HepG2 (cell line): ENCODE data around the gene DHX8. TPM values are rescaled to one million over a fixed set of nuclear protein-coding genes. Genes with fewer than 3 reads are reported as not detected.

ENCODE experiments used
- FOXO4 ChIP-seq: sonication (generic); formaldehyde crosslinking; conservative IDR thresholded peaks from 2 replicates; pipeline ENCODE4 v1.8.1; 2023; ENCODE audit warnings: missing genetic modification reagents
- MAFK ChIP-seq, 2 experiments: IDR thresholded peaks in 1 of 2; conservative IDR thresholded peaks in 1 of 2; 2 replicates each; pipeline ENCODE4 v1.6.1; 2011; ENCODE audit warnings: improper control_type of control experiment in 2 of 2, low read length in 2 of 2
- MATR3 ChIP-seq: sonication (generic); formaldehyde crosslinking; IDR thresholded peaks from 2 replicates; pipeline ENCODE4 v1.4.0; 2020; ENCODE audit warnings: missing genetic modification reagents
- MTA1 ChIP-seq: sonication (generic); formaldehyde crosslinking; IDR thresholded peaks from 2 replicates; pipeline ENCODE4 v1.4.0; 2020; ENCODE audit warnings: missing genetic modification reagents, mild to moderate bottlenecking, borderline replicate concordance
- ONECUT2 ChIP-seq: sonication (generic); formaldehyde crosslinking; IDR thresholded peaks from 2 replicates; pipeline ENCODE4 v1.4.0; 2020; ENCODE audit warnings: missing genetic modification reagents
- PLSCR1 ChIP-seq: sonication (generic); formaldehyde crosslinking; IDR thresholded peaks from 2 replicates; pipeline ENCODE4 v1.5.0; 2020; ENCODE audit warnings: missing genetic modification reagents, mild to moderate bottlenecking, borderline replicate concordance
- SIN3A ChIP-seq: IDR thresholded peaks from 2 replicates; pipeline ENCODE4 v1.6.1; 2011; ENCODE audit warnings: low read depth, mild to moderate bottlenecking, control low read depth, low read length, borderline replicate concordance
- ZFP36 ChIP-seq: fragments of 150-350 bp; IDR thresholded peaks from 2 replicates; pipeline ENCODE4 v1.6.1; 2018; ENCODE audit warnings: borderline replicate concordance, low read length, low read depth; ENCODE audit not compliant: partially characterized antibody
- ZFP91 ChIP-seq: sonication (generic); formaldehyde crosslinking; IDR thresholded peaks from 2 replicates; pipeline ENCODE4 v1.9.0; 2022; ENCODE audit warnings: missing genetic modification reagents, mild to moderate bottlenecking, borderline replicate concordance
- ZNF138 ChIP-seq: sonication (generic); formaldehyde crosslinking; IDR thresholded peaks from 2 replicates; pipeline ENCODE4 v1.5.0; 2020; ENCODE audit warnings: mild to moderate bottlenecking, low read depth, missing genetic modification reagents
- ZNF329 ChIP-seq: sonication (generic); formaldehyde crosslinking; IDR thresholded peaks from 2 replicates; pipeline ENCODE4 v1.9.0; 2021; ENCODE audit warnings: low read depth, mild to moderate bottlenecking, missing genetic modification reagents
- ZNF615 ChIP-seq: sonication (generic); formaldehyde crosslinking; IDR thresholded peaks from 2 replicates; pipeline ENCODE4 v1.5.0; 2020; ENCODE audit warnings: mild to moderate bottlenecking, missing genetic modification reagents, borderline replicate concordance
- ZNF674 ChIP-seq: sonication (generic); formaldehyde crosslinking; IDR thresholded peaks from 2 replicates; pipeline ENCODE4 v1.5.0; 2020; ENCODE audit warnings: low read depth, mild to moderate bottlenecking, missing genetic modification reagents
- ZNF687 ChIP-seq: sonication (generic); formaldehyde crosslinking; IDR thresholded peaks from 2 replicates; pipeline ENCODE4 v1.5.1; 2020; ENCODE audit warnings: mild to moderate bottlenecking, missing genetic modification reagents, moderate library complexity
- ZNF775 ChIP-seq: sonication (generic); formaldehyde crosslinking; IDR thresholded peaks from 2 replicates; pipeline ENCODE4 v1.4.0; 2020; ENCODE audit warnings: missing genetic modification reagents, mild to moderate bottlenecking, moderate library complexity, borderline replicate concordance
- ZNF816 ChIP-seq: sonication (generic); formaldehyde crosslinking; IDR thresholded peaks from 2 replicates; pipeline ENCODE4 v1.8.0; 2022; ENCODE audit warnings: missing genetic modification reagents, mild to moderate bottlenecking, borderline replicate concordance
- polyA plus RNA-seq, 8 experiments: library from polyadenylated mRNA; depleted of rRNA in 3 of 8; stranded (reverse) in 7 of 8; unstranded in 1 of 8; fragments of >200 nt; fragmentation: Illumina TruSeq in 4 of 8; extraction: Trizol in 4 of 8; gene quantifications; 2 replicates each; pipeline versions ENCODE4 v1.2.1 to v1.2.3, GENCODE V29; 2011 to 2016; ENCODE audit warnings: low read depth in 4 of 8, missing spikeins in 1 of 8, mixed read lengths in 1 of 8; ENCODE audit not compliant: insufficient read depth in 1 of 8
- total RNA-seq, 5 experiments: library from RNA; depleted of rRNA; stranded (reverse); fragments of >200 nt; fragmentation: Illumina TruSeq; extraction: Trizol; gene quantifications; 2 replicates each; pipeline ENCODE4 v1.2.3, GENCODE V29; 2016; ENCODE audit warnings: low read depth in 1 of 5

Gene DHX8
- total and polyA plus RNA-seq, 2 of the 13 experiments (the other 11 are each of a cell fraction or from before 2014, with no cell fraction given): 24.8 to 48.9 TPM

- TF ChIP-seq MTA1 (CRISPR knock-in tag): 0 out of 2 replicates have a peak, but pooled peaks have one; percentile 4
- no peak for TF ChIP-seq ZNF138 (CRISPR knock-in tag)
- no peak for TF ChIP-seq PLSCR1 (CRISPR knock-in tag)
- TF ChIP-seq ZNF674 (CRISPR knock-in tag): no peak
- TF ChIP-seq MAFK (conservative IDR thresholded peaks at IDR 0.05 in 1 of 2, IDR thresholded peaks at IDR 0.05 in 1 of 2; ENCODE audit: low read length in 2 of 2): no peak
- TF ChIP-seq MATR3 (CRISPR knock-in tag): no peak
- TF ChIP-seq ZNF687: no peak
- no peak for TF ChIP-seq ZNF775 (CRISPR knock-in tag)
- TF ChIP-seq ONECUT2 (CRISPR knock-in tag): no peak
- 0 out of 2 replicates have a peak, but pooled peaks have one; percentile 66 for TF ChIP-seq FOXO4
- no peak for TF ChIP-seq ZNF329 (CRISPR knock-in tag)
- TF ChIP-seq ZFP36: no peak
- no peak for TF ChIP-seq ZFP91 (CRISPR knock-in tag)
- TF ChIP-seq SIN3A: no peak
- TF ChIP-seq ZNF615: no peak
- TF ChIP-seq ZNF816 (CRISPR knock-in tag): no peak
Measured at GRCh38 chr17:43528988-43529814, 45.4 kb downstream of the DHX8 start (continued).
